HG03565 (cell line): ENCODE measurements around the gene PRRC2B.
"Not testable (repeated sequence)": the region's sequence is repeated elsewhere in the genome, so short reads cannot be mapped to it uniquely, and the experiment has no call there.

Experiments
- ATAC-seq: cut with Tn5 transposase; IDR thresholded peaks from one replicate; pipeline ENCODE4 v1.9.1; 2021; ENCODE audit warnings: mild to moderate bottlenecking, moderate library complexity; ENCODE audit not compliant: unreplicated experiment

The PRRC2B gene

GRCh38 chr9:131469356-131469755 lies 75.5 kb downstream of the PRRC2B start:
- no peak for ATAC-seq

GRCh38 chr9:131469951-131470350 lies 76.1 kb downstream of the PRRC2B start:
- no peak for ATAC-seq

- no peak for ATAC-seq
Observed at GRCh38 chr9:131470581-131470991, 76.7 kb downstream of the PRRC2B start.

GRCh38 chr9:131472085-131472484 lies 78.2 kb downstream of the PRRC2B start:
- ATAC-seq: not testable (repeated sequence)

GRCh38 chr9:131473198-131473885 lies 79.5 kb downstream of the PRRC2B start:
- ATAC-seq: no peak

- no peak for ATAC-seq
Observed at GRCh38 chr9:131473891-131474290, 80.0 kb downstream of the PRRC2B start.

GRCh38 chr9:131474711-131475110 lies 80.8 kb downstream of the PRRC2B start:
- ATAC-seq: no peak

GRCh38 chr9:131475111-131475955 lies 81.4 kb downstream of the PRRC2B start:
- ATAC-seq: no peak

- no peak for ATAC-seq
Observed at GRCh38 chr9:131475956-131476776, 82.3 kb downstream of the PRRC2B start.

GRCh38 chr9:131476777-131477345 lies 83.0 kb downstream of the PRRC2B start:
- no peak for ATAC-seq

- no peak for ATAC-seq
Observed at GRCh38 chr9:131477367-131477766, 83.5 kb downstream of the PRRC2B start.

- no peak for ATAC-seq
Observed at GRCh38 chr9:131477816-131478419, 84.0 kb downstream of the PRRC2B start.

- ATAC-seq: no peak
Observed at GRCh38 chr9:131478421-131478868, 84.6 kb downstream of the PRRC2B start.

- no peak for ATAC-seq
Observed at GRCh38 chr9:131478911-131479310, 85.0 kb downstream of the PRRC2B start.

- ATAC-seq: no peak
Observed at GRCh38 chr9:131480258-131480657, 86.4 kb downstream of the PRRC2B start.

GRCh38 chr9:131481441-131482342 lies 87.8 kb downstream of the PRRC2B start:
- ATAC-seq: no peak

GRCh38 chr9:131482343-131483006 lies 88.6 kb downstream of the PRRC2B start:
- no peak for ATAC-seq

- ATAC-seq: no peak
Observed at GRCh38 chr9:131483319-131484050, 89.6 kb downstream of the PRRC2B start.
